ENCODE results near the gene KIFC1. TPM values are rescaled to one million over a fixed set of nuclear protein-coding genes. Genes with fewer than 3 reads are reported as not detected.

The KIFC1 gene
- total and polyA plus RNA-seq, 9 of the 15 experiments (the other 6 are each of a cell fraction or from before 2014, with no cell fraction given), result 1.3 to 95.2 (median 76.9) TPM

- TF ChIP-seq FOXJ3 (CRISPR knock-in tag; IDR thresholded peaks at IDR 0.05) (no peak), MYBL2 (IDR thresholded peaks at IDR 0.05; ENCODE audit: low read depth) (no peak), MYBL2 (CRISPR knock-in tag; IDR thresholded peaks at IDR 0.05; ENCODE audit: borderline replicate concordance) (no peak), FOXJ2 (tag; IDR thresholded peaks at IDR 0.05) (no peak), TCF15 (CRISPR knock-in tag; IDR thresholded peaks at IDR 0.05) (no peak), EZH2 (IDR thresholded peaks at IDR 0.05; ENCODE audit: borderline replicate concordance, low read depth, low read length) (no peak), NUFIP1 (IDR thresholded peaks at IDR 0.05; ENCODE audit: partially characterized antibody) (no peak), TBP (optimal IDR thresholded peaks at IDR 0.05; ENCODE audit: low read depth, low read length) (peak; percentile 82), BMI1 (IDR thresholded peaks at IDR 0.05; ENCODE audit: low read length) (no peak), STAT5A (IDR thresholded peaks at IDR 0.05; ENCODE audit: borderline replicate concordance, low read length) (no peak), POLR2AphosphoS2 (IDR thresholded peaks at IDR 0.05; ENCODE audit: low read length) (peak; percentile 93), SMAD2 (IDR thresholded peaks at IDR 0.05; ENCODE audit: low read depth, low read length) (no peak), MEF2A (IDR thresholded peaks at IDR 0.05; ENCODE audit: control insufficient read depth, low read depth, low read length) (no peak), ZNF431 (CRISPR knock-in tag; IDR thresholded peaks at IDR 0.05) (no peak), ZNF75A (CRISPR knock-in tag; IDR thresholded peaks at IDR 0.05) (no peak), SNRNP70 (optimal IDR thresholded peaks at IDR 0.05; ENCODE audit: low read depth, low read length) (no peak), ESRRB (CRISPR knock-in tag; IDR thresholded peaks at IDR 0.05; ENCODE audit: borderline replicate concordance) (no peak), ZBTB49 (CRISPR knock-in tag; IDR thresholded peaks at IDR 0.05; ENCODE audit: borderline replicate concordance) (no peak), NFRKB (IDR thresholded peaks at IDR 0.05; ENCODE audit: low read depth) (no peak; the same call in none of the 2 replicates), ZNF766 (CRISPR knock-in tag; conservative IDR thresholded peaks at IDR 0.05) (no peak), STAT5B (CRISPR knock-in tag; IDR thresholded peaks at IDR 0.05) (no peak), NFE2 (IDR thresholded peaks at IDR 0.05; ENCODE audit: low read depth) (no peak), MYNN (IDR thresholded peaks at IDR 0.05) (peak; percentile 73; the same call in 1 of the 2 replicates), MYNN (CRISPR knock-in tag; IDR thresholded peaks at IDR 0.05) (no peak), ZC3H11A (IDR thresholded peaks at IDR 0.05; ENCODE audit: low read depth, low read length) (no peak), NFE2L1 (tag; IDR thresholded peaks at IDR 0.05; ENCODE audit: borderline replicate concordance, low read depth) (no peak), ZNF668 (CRISPR knock-in tag; IDR thresholded peaks at IDR 0.05) (no peak), MBD2 (IDR thresholded peaks at IDR 0.05; ENCODE audit: borderline replicate concordance, low read depth) (peak; percentile 97), SMARCC2 (IDR thresholded peaks at IDR 0.05; ENCODE audit: low read depth) (no peak), CAMTA2 (CRISPR knock-in tag; conservative IDR thresholded peaks at IDR 0.05) (no peak)
These were observed 62.7 kb downstream of the KIFC1 start, which contains the start of gene ZBTB9 (continued) for GRCh38 chr6:33454009-33454946.
